IMR-90 (cell line): ENCODE data around the gene STRIP2. TPM values are rescaled to one million over a fixed set of nuclear protein-coding genes. Genes with fewer than 3 reads are reported as not detected.

Experiments
- ATAC-seq: fragments of 200-7000 bp; cut with Tn5 transposase; 2 replicates; pipeline ENCODE4 v1.9.1; 2020; ENCODE audit warnings: low read depth, mild to moderate bottlenecking, moderate library complexity
- BruUV-seq: library from RNA; stranded (reverse); fragments of 400-500 nt; replicated peaks from 2 replicates; lab custom pipeline; 2021; lab: Mats Ljungman, UMichigan
- CTCF ChIA-PET: fragments of 300-600 bp; formaldehyde crosslinking; extraction: SDS; loops from one replicate; lab custom pipeline; 2021; ENCODE audit warnings: antibody characterized with exemption; lab: Yijun Ruan, JAX
- POLR2A ChIA-PET: fragments of 300-600 bp; sonication (Branson Sonifier 250); formaldehyde crosslinking; loops from one replicate; lab custom pipeline; 2022; ENCODE audit warnings: antibody characterized with exemption; ENCODE audit not compliant: unreplicated experiment; lab: Charles Lee
- DNase-seq: peaks from one replicate; pipeline ENCODE4 v3.0.0; 2013
- H2AFZ ChIP-seq: replicated peaks from 2 replicates; pipeline ENCODE3; 2013; ENCODE audit warnings: low read length, mild to moderate bottlenecking; ENCODE audit not compliant: poor library complexity
- H2AK5ac ChIP-seq: 2 replicates; pipeline ENCODE4 v1.6.1; 2013; ENCODE audit warnings: low read depth, low read length, inconsistent platforms
- H2AK9ac ChIP-seq: replicated peaks from 2 replicates; pipeline ENCODE3; 2013; ENCODE audit warnings: mild to moderate bottlenecking, low read depth, low read length, moderate library complexity; ENCODE audit not compliant: poor library complexity
- H2BK120ac ChIP-seq: 2 replicates; pipeline ENCODE4 v1.6.1; 2013; ENCODE audit warnings: low read depth, low read length, inconsistent platforms
- H2BK15ac ChIP-seq: 3 replicates; pipeline ENCODE4 v1.6.1; 2013; ENCODE audit warnings: low read depth, low read length, inconsistent platforms
- H2BK20ac ChIP-seq: 2 replicates; pipeline ENCODE4 v1.6.1; 2013; ENCODE audit warnings: low read depth, mild to moderate bottlenecking, inconsistent platforms, low read length, moderate library complexity
- H2BK5ac ChIP-seq: 2 replicates; pipeline ENCODE4 v1.6.1; 2013; ENCODE audit warnings: mild to moderate bottlenecking, low read depth, low read length, inconsistent platforms; ENCODE audit not compliant: poor library complexity, severe bottlenecking
- H3K14ac ChIP-seq: replicated peaks from 2 replicates; pipeline ENCODE4 v1.6.1; 2013; ENCODE audit warnings: low read depth, low read length, inconsistent platforms
- H3K18ac ChIP-seq: 2 replicates; pipeline ENCODE4 v1.6.1; 2013; ENCODE audit warnings: low read depth, low read length, control low read depth
- H3K23ac ChIP-seq: 2 replicates; pipeline ENCODE4 v1.6.1; 2013; ENCODE audit warnings: low read depth, low read length, inconsistent platforms
- H3K27ac ChIP-seq: 2 replicates; pipeline ENCODE4 v1.5.1; 2013; ENCODE audit warnings: mild to moderate bottlenecking, control low read depth, low read length; ENCODE audit not compliant: insufficient read depth
- H3K27me3 ChIP-seq: 2 replicates; pipeline ENCODE4 v1.6.1; 2013; ENCODE audit warnings: low read length; ENCODE audit not compliant: control insufficient read depth, insufficient read depth
- H3K36me3 ChIP-seq: 2 replicates; pipeline ENCODE4 v1.6.1; 2013; ENCODE audit warnings: low read length, mixed read lengths; ENCODE audit not compliant: control insufficient read depth, insufficient read depth
- H3K4ac ChIP-seq: 2 replicates; pipeline ENCODE4 v1.6.1; 2013; ENCODE audit warnings: low read depth, low read length, inconsistent platforms
- H3K4me1 ChIP-seq: 2 replicates; pipeline ENCODE4 v1.6.1; 2013; ENCODE audit warnings: low read length, mixed read lengths; ENCODE audit not compliant: control insufficient read depth, insufficient read depth
- H3K4me2 ChIP-seq: 2 replicates; pipeline ENCODE4 v1.6.1; 2013; ENCODE audit warnings: low read depth, mild to moderate bottlenecking, control low read depth, low read length, moderate library complexity
- H3K4me3 ChIP-seq: 2 replicates; pipeline ENCODE4 v1.5.1; 2013; ENCODE audit warnings: low read depth, mild to moderate bottlenecking, control low read depth, low read length, moderate library complexity; ENCODE audit not compliant: insufficient read depth
- H3K56ac ChIP-seq: 2 replicates; pipeline ENCODE4 v1.6.1; 2013; ENCODE audit warnings: low read length, inconsistent platforms; ENCODE audit not compliant: insufficient read depth; ENCODE audit errors: extremely low read depth
- H3K79me1 ChIP-seq, 2 experiments: 2 replicates each; pipeline ENCODE4 v1.6.1; 2013; ENCODE audit warnings: low read length in 2 of 2, inconsistent platforms in 1 of 2, low read depth in 1 of 2
- H3K9ac ChIP-seq: 2 replicates; pipeline ENCODE4 v1.6.1; 2013; ENCODE audit warnings: low read depth, low read length, control low read depth
- H3K9me1 ChIP-seq: 2 replicates; pipeline ENCODE4 v1.6.1; 2013; ENCODE audit warnings: low read length, inconsistent platforms; ENCODE audit not compliant: insufficient read depth
- H3K9me3 ChIP-seq: 2 replicates; pipeline ENCODE4 v1.6.1; 2013; ENCODE audit warnings: low read length; ENCODE audit not compliant: control insufficient read depth, insufficient read depth
- H4K20me1 ChIP-seq: 2 replicates; pipeline ENCODE4 v1.6.1; 2013; ENCODE audit warnings: low read length, inconsistent platforms; ENCODE audit not compliant: insufficient read depth
- H4K5ac ChIP-seq: 2 replicates; pipeline ENCODE4 v1.6.1; 2013; ENCODE audit warnings: mild to moderate bottlenecking, low read depth, low read length, control low read depth
- H4K8ac ChIP-seq, 2 experiments: 2 replicates each; pipeline ENCODE4 v1.6.1; 2013; ENCODE audit warnings: low read depth in 2 of 2, low read length in 2 of 2, control low read depth in 1 of 2, inconsistent platforms in 1 of 2
- H4K91ac ChIP-seq: 2 replicates; pipeline ENCODE4 v1.6.1; 2013; ENCODE audit warnings: low read depth, low read length, inconsistent platforms; ENCODE audit not compliant: insufficient read depth
- BHLHE40 ChIP-seq: fragments of 150-350 bp; IDR thresholded peaks from 2 replicates; pipeline ENCODE4 v1.6.1; 2016; ENCODE audit warnings: mild to moderate bottlenecking, low read depth, low read length
- CEBPB ChIP-seq: IDR thresholded peaks from 2 replicates; pipeline ENCODE4 v1.6.1; 2012; ENCODE audit warnings: low read depth, low read length, improper control_type of control experiment
- CHD1 ChIP-seq: IDR thresholded peaks from 2 replicates; pipeline ENCODE4 v1.6.1; 2012; ENCODE audit warnings: low read depth, low read length, improper control_type of control experiment
- CTCF ChIP-seq: conservative IDR thresholded peaks from 2 replicates; pipeline ENCODE4 v1.5.1; 2012; ENCODE audit warnings: mild to moderate bottlenecking, low read depth, low read length, improper control_type of control experiment
- ELK1 ChIP-seq: fragments of 150-350 bp; IDR thresholded peaks from 2 replicates; pipeline ENCODE4 v1.6.1; 2016; ENCODE audit warnings: low read depth, mild to moderate bottlenecking, low read length, moderate library complexity, borderline replicate concordance
- FOS ChIP-seq: fragments of 150-350 bp; IDR thresholded peaks from 2 replicates; pipeline ENCODE4 v1.6.1; 2016; ENCODE audit warnings: low read depth, low read length
- MAFK ChIP-seq: IDR thresholded peaks from 2 replicates; pipeline ENCODE4 v1.6.1; 2012; ENCODE audit warnings: low read depth, low read length, improper control_type of control experiment
- MAZ ChIP-seq: IDR thresholded peaks from 2 replicates; pipeline ENCODE4 v1.6.1; 2012; ENCODE audit warnings: low read depth, mild to moderate bottlenecking, low read length, improper control_type of control experiment, moderate library complexity, borderline replicate concordance
- MXI1 ChIP-seq: IDR thresholded peaks from 2 replicates; pipeline ENCODE4 v1.6.1; 2012; ENCODE audit warnings: low read depth, mild to moderate bottlenecking, low read length, moderate library complexity, borderline replicate concordance
- POLR2A ChIP-seq: IDR thresholded peaks from 2 replicates; pipeline ENCODE4 v1.6.1; 2012; ENCODE audit warnings: mild to moderate bottlenecking, low read depth, low read length
- RAD21 ChIP-seq: IDR thresholded peaks from 2 replicates; pipeline ENCODE4 v1.6.1; 2012; ENCODE audit warnings: low read length, improper control_type of control experiment
- RCOR1 ChIP-seq: IDR thresholded peaks from 2 replicates; pipeline ENCODE4 v1.6.1; 2012; ENCODE audit warnings: mild to moderate bottlenecking, low read length, improper control_type of control experiment; ENCODE audit not compliant: insufficient replicate concordance
- SMC3 ChIP-seq: fragments of 150-350 bp; IDR thresholded peaks from 2 replicates; pipeline ENCODE4 v1.6.1; 2016; ENCODE audit warnings: low read depth, mild to moderate bottlenecking, antibody characterized with exemption, low read length, moderate library complexity
- USF2 ChIP-seq: fragments of 150-350 bp; IDR thresholded peaks from 2 replicates; pipeline ENCODE4 v1.6.1; 2017; ENCODE audit warnings: mild to moderate bottlenecking, antibody characterized with exemption, low read length, low read depth
- WGBS, 2 experiments: methylation state at CpG; one replicate each; pipeline versions ENCODE4 v1.1.5 to v1.1.7; 2013; ENCODE audit warnings: missing lambda C conversion rate in 2 of 2; ENCODE audit not compliant: insufficient read length in 1 of 2; ENCODE audit errors: extremely low coverage in 2 of 2; 5-methylcytosine and 5-hydroxymethylcytosine counted together
- dilution Hi-C: fragments of 300-500 bp; cut with HindIII; formaldehyde crosslinking; loops from one replicate; pipeline ENCODE4 v1.14.3; 2018; ENCODE audit warnings: low sequenced_read_pairs; ENCODE audit not compliant: unreplicated experiment
- in situ Hi-C: fragments of 300-500 bp; cut with MboI; formaldehyde crosslinking; loops from 3 replicates; pipeline ENCODE4 v1.14.3; 2019; ENCODE audit warnings: low sequenced_read_pairs, inconsistent platforms, mixed read lengths
- intact Hi-C: fragments of 100-400 bp; cut with micrococcal nuclease; formaldehyde crosslinking; loops from 2 replicates; pipeline ENCODE4 v1.10.0; 2022
- polyA plus RNA-seq, 3 experiments: library from polyadenylated mRNA; depleted of rRNA; stranded (reverse); fragments of >200 nt; gene quantifications; 2 replicates each; pipeline ENCODE4 v1.2.3, GENCODE V29; 2012; ENCODE audit warnings: low replicate concordance in 1 of 3
- total RNA-seq: library from RNA; depleted of rRNA; stranded (reverse); fragments of >200 nt; gene quantifications from 2 replicates; pipeline ENCODE4 v1.2.3, GENCODE V29; 2012

Gene STRIP2
- total and polyA plus RNA-seq, 2 of the 4 experiments (the other 2 are of a cell fraction) = 1.8 to 3.0 TPM

GRCh38 chr7:129385116-129385515 lies 49.1 kb upstream of the STRIP2 start:
- Histone ChIP-seq H3K14ac (no peak overlapping the region), H3K27ac (no peak overlapping the region), H4K8ac (no peak overlapping the region), H3K9ac (no peak overlapping the region), H3K9me1 (no peaks in the 10 kb centered on the region), H3K18ac (no peak overlapping the region), H3K79me1 (no peaks in the 10 kb centered on the region), H3K4me2 (no peak overlapping the region), H2AK5ac (no peak overlapping the region), H4K5ac (no peak overlapping the region), H3K4ac (no peak overlapping the region), H3K36me3 (0 out of 2 replicates have a peak, but pooled peaks cover under 1% of the 10 kb centered on the region), H4K20me1 (no peaks in the 10 kb centered on the region), H2BK15ac (no peak overlapping the region), H3K9me3 (no peaks in the 10 kb centered on the region), H3K56ac (no peak overlapping the region), H3K23ac (no peak overlapping the region), H3K4me1 (peaks cover 2% of the 10 kb centered on the region; the same call in 1 of the 2 replicates), H3K4me3 (no peak overlapping the region), H2AFZ (no peak overlapping the region), H2BK5ac (no peak overlapping the region), H2AK9ac (no peak overlapping the region), H2BK20ac (peak overlapping the region; percentile 58; the same call in 1 of the 2 replicates), H2BK120ac (no peak overlapping the region), H3K27me3 (no peaks in the 10 kb centered on the region), H4K91ac (no peak overlapping the region)
- no peak for TF ChIP-seq CHD1
- no peak for TF ChIP-seq CEBPB
- TF ChIP-seq ELK1 = no peak
- no peak for TF ChIP-seq FOS
- TF ChIP-seq RAD21 = no peak
- TF ChIP-seq MXI1 = no peak
- no peak for TF ChIP-seq USF2
- TF ChIP-seq CTCF = no peak
- no peak for TF ChIP-seq RCOR1
- TF ChIP-seq MAZ = no peak
- TF ChIP-seq POLR2A = no peak
- no peak for TF ChIP-seq MAFK
- TF ChIP-seq BHLHE40 = no peak
- no peak for TF ChIP-seq SMC3
- ChIA-PET CTCF (interaction anchor here (1.0 to 1.1 kb wide), 3 partner anchors 8 to 18 kb away, joined by 3 to 4 read pairs (median 4); no protein-coding TSS in a partner anchor), POLR2A (no interaction called here)
- peak; percentile 42 for DNase-seq
- peak; percentile 76 for ATAC-seq
- intact Hi-C loops (loop anchor here (5.0 kb wide), 1 partner anchor 47 kb away; the partner anchor contains the start of gene STRIP2), dilution Hi-C loops (no loop called here), in situ Hi-C loops (no loop called here)
- BruUV-seq = no TSS peak
- no CpG with 5 or more reads among the region's 1 CpG for WGBS, 2 experiments
